ENCODE measurements around the gene NR2F1-AS1. TPM values are rescaled to one million over a fixed set of nuclear protein-coding genes. Genes with fewer than 3 reads are reported as not detected.

Gene NR2F1-AS1
- total and polyA plus RNA-seq, 9 of the 15 experiments (the other 6 are each of a cell fraction or from before 2014, with no cell fraction given) = not detected

GRCh38 chr5:93587597-93588351 is 6.8 kb upstream of the NR2F1-AS1 start:
- FAIRE-seq = no peak
- H3K36me3 ChIP-seq (ENCODE audit: control insufficient read depth, insufficient read depth, low read length) = no peaks in the 10 kb centered on the region
- H4K20me1 ChIP-seq (replicated peaks; ENCODE audit: control insufficient read depth, insufficient read depth, low read length) = no peaks in the 10 kb centered on the region
- H3K27ac ChIP-seq (ENCODE audit: extremely low read depth, low read depth, low read length) = no peak overlapping the region
- H3K4me3 ChIP-seq = no peak overlapping the region
- no peak overlapping the region for H3K4me2 ChIP-seq (ENCODE audit: insufficient read depth, low read length)
- peaks cover 0 to 6% of the 10 kb centered on the region in 2 experiments; a peak in 3 of 5 replicates for H3K27me3 ChIP-seq (ENCODE audit: control insufficient read depth in 2 of 2, insufficient read depth in 2 of 2, low read length in 2 of 2)
- WGBS (ENCODE audit: insufficient coverage, low coverage, missing lambda C conversion rate) = 43% methylated on average over 43 of the region's 59 CpGs
- DNase-seq (ENCODE audit: extremely low read depth in 1 of 4, low spot score in 3 of 4) = no peak
- ChIA-PET CTCF (ENCODE audit: low intra/inter-chr PET ratio) (no interaction called here), POLR2A (interaction anchor here (0.5 kb wide), 1 partner anchor 256 kb away, joined by 3 read pairs; no protein-coding TSS in a partner anchor)
- H3K79me2 ChIP-seq (ENCODE audit: control insufficient read depth, insufficient read depth, low read length) = no peaks in the 10 kb centered on the region
- H3K9me3 ChIP-seq (replicated peaks; ENCODE audit: control insufficient read depth, insufficient read depth, low read depth, low read length) = no peaks in the 10 kb centered on the region
- in situ Hi-C loops (cut with MboI) (loop anchor here (25.0 kb wide), 1 partner anchor 1150 kb away; no protein-coding TSS in a partner anchor), intact Hi-C loops (cut with micrococcal nuclease) (no loop called here)
- H3K9me1 ChIP-seq (ENCODE audit: control insufficient read depth, insufficient read depth, low read length) = no peaks in the 10 kb centered on the region
- H3K4me1 ChIP-seq (replicated peaks in 1 of 2; ENCODE audit: control insufficient read depth in 2 of 2, insufficient read depth in 2 of 2, low read length in 2 of 2) = peaks cover 0 to 8% of the 10 kb centered on the region in 2 experiments; a peak in 2 of 5 replicates
- ATAC-seq = no peak
- BruUV-seq (replicated peaks) = no TSS peak
- H3K9ac ChIP-seq (ENCODE audit: insufficient read depth in 1 of 2, low read depth in 2 of 2, low read length in 2 of 2) = no peak overlapping the region
- H2AFZ ChIP-seq (ENCODE audit: low read depth, low read length) = no peak overlapping the region
- TF ChIP-seq, protein P1, sequence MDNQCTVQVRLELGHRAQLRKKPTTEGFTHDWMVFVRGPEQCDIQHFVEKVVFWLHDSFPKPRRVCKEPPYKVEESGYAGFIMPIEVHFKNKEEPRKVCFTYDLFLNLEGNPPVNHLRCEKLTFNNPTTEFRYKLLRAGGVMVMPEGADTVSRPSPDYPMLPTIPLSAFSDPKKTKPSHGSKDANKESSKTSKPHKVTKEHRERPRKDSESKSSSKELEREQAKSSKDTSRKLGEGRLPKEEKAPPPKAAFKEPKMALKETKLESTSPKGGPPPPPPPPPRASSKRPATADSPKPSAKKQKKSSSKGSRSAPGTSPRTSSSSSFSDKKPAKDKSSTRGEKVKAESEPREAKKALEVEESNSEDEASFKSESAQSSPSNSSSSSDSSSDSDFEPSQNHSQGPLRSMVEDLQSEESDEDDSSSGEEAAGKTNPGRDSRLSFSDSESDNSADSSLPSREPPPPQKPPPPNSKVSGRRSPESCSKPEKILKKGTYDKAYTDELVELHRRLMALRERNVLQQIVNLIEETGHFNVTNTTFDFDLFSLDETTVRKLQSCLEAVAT (IDR thresholded peaks at IDR 0.05) = no peak
- TF ChIP-seq ZNF212 (CRISPR knock-in tag; IDR thresholded peaks at IDR 0.05) = no peak
- TF ChIP-seq, protein P2, sequence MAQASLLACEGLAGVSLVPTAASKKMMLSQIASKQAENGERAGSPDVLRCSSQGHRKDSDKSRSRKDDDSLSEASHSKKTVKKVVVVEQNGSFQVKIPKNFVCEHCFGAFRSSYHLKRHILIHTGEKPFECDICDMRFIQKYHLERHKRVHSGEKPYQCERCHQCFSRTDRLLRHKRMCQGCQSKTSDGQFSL (CRISPR knock-in tag; IDR thresholded peaks at IDR 0.05) = no peak
- TF ChIP-seq, protein P2 (tag; IDR thresholded peaks at IDR 0.05) = no peak
- TF ChIP-seq RNF2 (IDR thresholded peaks at IDR 0.05) = no peak
- no peak for TF ChIP-seq NONO (IDR thresholded peaks at IDR 0.05; ENCODE audit: low read depth in 2 of 2, low read length in 1 of 2)
- TF ChIP-seq, protein P3, sequence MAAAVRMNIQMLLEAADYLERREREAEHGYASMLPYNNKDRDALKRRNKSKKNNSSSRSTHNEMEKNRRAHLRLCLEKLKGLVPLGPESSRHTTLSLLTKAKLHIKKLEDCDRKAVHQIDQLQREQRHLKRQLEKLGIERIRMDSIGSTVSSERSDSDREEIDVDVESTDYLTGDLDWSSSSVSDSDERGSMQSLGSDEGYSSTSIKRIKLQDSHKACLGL (CRISPR knock-in tag; IDR thresholded peaks at IDR 0.05; ENCODE audit: borderline replicate concordance, poor library complexity, severe bottlenecking) = no peak
- TF ChIP-seq ZNF165 (CRISPR knock-in tag; IDR thresholded peaks at IDR 0.05; ENCODE audit: borderline replicate concordance) = no peak
- no peak for TF ChIP-seq HNRNPL (IDR thresholded peaks at IDR 0.05; ENCODE audit: low read depth, low read length)
- TF ChIP-seq MBD1 (CRISPR knock-in tag; IDR thresholded peaks at IDR 0.05) = no peak
- no peak for TF ChIP-seq RBM34 (IDR thresholded peaks at IDR 0.05; ENCODE audit: borderline replicate concordance, insufficient read depth, low read length)
- TF ChIP-seq IFI16 (CRISPR knock-in tag; IDR thresholded peaks at IDR 0.05) = no peak
- TF ChIP-seq TGIF2 (CRISPR knock-in tag; IDR thresholded peaks at IDR 0.05) = no peak
- TF ChIP-seq ZNF668 (CRISPR knock-in tag; IDR thresholded peaks at IDR 0.05) = no peak
- no peak for TF ChIP-seq ZNF239 (CRISPR knock-in tag; IDR thresholded peaks at IDR 0.05)
- TF ChIP-seq, protein P4, sequence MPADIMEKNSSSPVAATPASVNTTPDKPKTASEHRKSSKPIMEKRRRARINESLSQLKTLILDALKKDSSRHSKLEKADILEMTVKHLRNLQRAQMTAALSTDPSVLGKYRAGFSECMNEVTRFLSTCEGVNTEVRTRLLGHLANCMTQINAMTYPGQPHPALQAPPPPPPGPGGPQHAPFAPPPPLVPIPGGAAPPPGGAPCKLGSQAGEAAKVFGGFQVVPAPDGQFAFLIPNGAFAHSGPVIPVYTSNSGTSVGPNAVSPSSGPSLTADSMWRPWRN (IDR thresholded peaks at IDR 0.05; ENCODE audit: low read depth) = no peak
- TF ChIP-seq NEUROD1 (IDR thresholded peaks at IDR 0.05; ENCODE audit: borderline replicate concordance, low read depth, low read length, partially characterized antibody) = no peak

Measured in K562 (cell line).